NCI-H748 treated with DMSO at 0.1 percent for 48 hours (cell line): ENCODE data around the gene ZCCHC8.

Experiments
- DNase-seq: peaks from one replicate; lab custom pipeline; 2025; lab: John Stamatoyannopoulos, UW

The ZCCHC8 gene

DNA sequence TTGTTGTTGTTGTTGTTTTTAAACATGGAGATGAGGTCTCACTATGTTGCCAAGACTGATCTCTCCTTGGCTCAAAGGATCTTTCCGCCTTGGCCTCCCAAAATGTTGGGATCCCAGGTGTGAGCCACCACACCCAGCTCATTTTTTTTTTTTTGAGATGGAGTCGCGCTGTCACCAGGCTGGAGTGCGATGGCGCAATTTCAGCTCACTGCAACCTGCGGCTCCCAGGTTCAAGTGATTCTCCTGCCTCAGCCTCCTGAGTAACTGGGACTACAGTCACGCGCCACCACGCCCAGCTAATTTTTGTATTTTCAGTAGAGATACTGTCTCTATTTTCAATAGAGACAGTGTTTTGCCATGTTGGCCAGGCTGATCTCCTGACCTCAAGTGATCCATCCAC, 73.3 kb downstream of the ZCCHC8 start:
- DNase-seq = no peak

DNA sequence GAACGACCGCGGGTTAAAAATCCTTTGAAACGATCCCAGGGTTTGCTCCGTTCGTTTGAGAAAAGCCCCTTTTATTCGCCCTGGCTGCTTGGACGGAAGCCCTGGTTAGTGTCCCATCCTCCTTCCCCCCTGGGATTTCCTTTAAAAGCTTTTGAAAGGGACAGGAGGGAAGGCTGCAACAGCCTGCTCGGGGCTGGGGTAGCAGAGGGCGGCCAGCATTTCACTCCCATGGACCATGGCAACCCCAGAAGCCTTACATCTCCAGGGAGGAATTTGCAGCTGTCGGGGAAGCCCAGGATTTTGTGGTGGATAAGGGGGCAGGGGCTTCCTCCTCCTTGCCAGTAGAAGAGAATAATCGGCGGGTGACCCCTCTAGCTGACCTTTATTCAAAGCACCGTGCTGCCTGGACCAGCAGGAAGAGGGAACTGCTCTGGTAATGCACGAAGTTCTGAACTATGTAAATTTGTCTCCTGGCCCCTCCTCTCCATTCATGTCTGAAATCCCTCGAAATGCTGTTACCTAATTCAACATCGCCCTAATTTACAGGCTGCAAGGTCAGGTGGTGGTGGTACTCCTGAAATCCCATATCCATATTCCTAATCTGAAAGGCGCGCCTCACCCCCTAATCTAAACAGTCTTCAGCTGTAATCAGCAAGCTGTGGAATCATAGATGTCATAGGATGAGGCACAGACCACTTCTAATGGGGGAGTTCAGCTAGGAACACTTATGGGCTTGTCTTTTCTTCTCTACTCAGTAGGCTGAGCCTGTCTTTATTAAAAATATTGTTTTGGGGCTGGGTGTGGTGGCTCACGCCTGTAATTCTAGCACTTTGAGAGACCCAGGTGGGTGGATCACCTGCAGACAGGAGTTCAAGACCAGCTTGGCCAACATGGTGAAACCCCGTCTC, 77.2 kb downstream of the ZCCHC8 start:
- peak; percentile 41 for DNase-seq

DNA sequence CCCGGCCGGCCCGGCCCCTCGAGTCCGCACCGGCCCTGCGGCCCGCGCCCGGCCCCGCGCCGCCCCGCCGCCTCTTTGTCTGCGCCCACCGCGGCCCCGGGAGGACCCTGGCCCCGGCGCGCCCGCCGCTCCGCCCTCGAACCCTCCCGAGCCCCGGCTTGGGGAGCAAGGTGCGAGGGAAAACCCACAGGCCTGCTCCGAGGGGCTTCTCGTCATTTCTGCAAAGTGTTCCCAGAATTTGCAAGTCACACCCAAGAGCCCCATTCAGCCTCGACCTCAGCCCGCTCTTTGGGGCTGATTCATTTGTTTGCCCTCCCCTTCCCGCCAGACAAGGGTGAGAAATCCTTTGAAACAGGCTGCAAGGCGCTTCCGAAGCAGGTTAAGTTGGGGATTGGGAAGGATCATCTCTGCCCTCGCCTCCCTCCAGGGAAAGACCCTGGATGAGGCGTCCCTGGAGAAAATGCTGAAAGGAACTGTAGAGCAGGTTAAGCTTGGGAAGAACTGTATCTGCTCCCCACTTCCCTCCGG, 77.9 kb downstream of the ZCCHC8 start:
- peak; percentile 41 for DNase-seq

DNA sequence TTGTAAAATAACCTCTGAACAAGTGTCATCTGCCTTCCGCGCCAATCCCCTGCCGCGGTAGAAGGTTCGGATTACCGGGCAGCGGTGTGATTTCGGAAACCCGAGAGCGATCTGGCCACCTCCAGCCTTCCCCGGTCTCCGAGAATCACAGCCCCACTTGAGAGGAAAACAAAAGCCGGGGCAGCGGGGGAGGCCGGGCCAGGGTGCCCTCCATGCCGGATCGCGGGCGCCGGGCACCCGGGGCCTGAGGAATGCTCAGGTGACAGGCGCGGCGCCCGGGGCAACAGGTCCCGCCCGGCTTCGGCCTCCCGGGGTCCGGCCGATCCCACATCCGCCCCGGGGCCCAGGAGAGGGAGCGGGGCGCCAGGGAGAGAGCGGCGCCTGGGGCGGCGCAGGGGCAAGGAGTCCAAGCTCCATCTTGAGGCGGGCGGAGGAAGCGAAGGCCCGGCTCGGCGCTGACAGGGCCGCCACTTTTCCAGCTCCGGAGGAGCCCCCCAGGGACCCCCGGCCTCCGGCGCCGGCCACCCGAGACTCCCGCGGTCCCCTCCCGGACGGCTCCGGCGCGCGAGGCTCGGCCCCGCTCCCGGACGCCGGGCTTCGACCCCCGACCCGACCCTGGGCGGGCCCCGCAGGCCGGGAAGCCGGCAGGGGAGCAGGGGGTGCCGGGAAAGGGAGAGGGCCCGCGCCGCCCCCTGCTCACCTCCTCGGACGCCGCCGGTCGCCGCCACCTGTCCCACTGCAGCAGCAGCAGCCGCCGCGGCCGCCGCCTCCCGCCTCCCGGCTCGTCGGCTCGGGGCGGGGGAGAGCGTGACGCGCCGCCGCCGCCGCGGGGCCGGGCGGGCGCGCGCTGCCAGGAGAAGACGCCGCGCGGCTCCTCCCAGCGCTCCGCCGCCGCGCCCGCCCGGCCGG, 78.7 kb downstream of the ZCCHC8 start, which contains the start of gene CLIP1:
CLIP1 (minus strand) TSS at position 849 of the 909 bp plus-strand sequence. CDS start 42,217 bp downstream, outside the sequence.
- peak; percentile 29 for DNase-seq
